AG04449 (cell line): ENCODE data around the gene MTUS2.

Experiments
- CTCF ChIA-PET: fragments of 350-600 bp; formaldehyde crosslinking; extraction: SDS; loops from one replicate; lab custom pipeline; 2021; ENCODE audit warnings: antibody characterized with exemption; lab: Yijun Ruan, JAX
- POLR2A ChIA-PET: fragments of 400-600, 350-600 bp; formaldehyde crosslinking; extraction: SDS; loops from one replicate; lab custom pipeline; 2020; ENCODE audit warnings: antibody characterized with exemption, inconsistent platforms; lab: Yijun Ruan, JAX
- DNase-seq: peaks from one replicate; pipeline ENCODE4 v3.0.0-alpha.2; 2010; ENCODE audit warnings: low read depth, low spot score
- H3K4me3 ChIP-seq: 2 replicates; pipeline ENCODE4 v1.5.1; 2011; ENCODE audit warnings: low read depth, mild to moderate bottlenecking, control low read depth, low read length
- TF ChIP-seq, protein P1 (sequence below): IDR thresholded peaks from one replicate; pipeline ENCODE4 v1.5.1; 2011; ENCODE audit warnings: mild to moderate bottlenecking, moderate library complexity, low read length, control low read depth, inconsistent platforms; ENCODE audit not compliant: insufficient read depth; ENCODE audit errors: missing control alignments

The MTUS2 gene

DNA sequence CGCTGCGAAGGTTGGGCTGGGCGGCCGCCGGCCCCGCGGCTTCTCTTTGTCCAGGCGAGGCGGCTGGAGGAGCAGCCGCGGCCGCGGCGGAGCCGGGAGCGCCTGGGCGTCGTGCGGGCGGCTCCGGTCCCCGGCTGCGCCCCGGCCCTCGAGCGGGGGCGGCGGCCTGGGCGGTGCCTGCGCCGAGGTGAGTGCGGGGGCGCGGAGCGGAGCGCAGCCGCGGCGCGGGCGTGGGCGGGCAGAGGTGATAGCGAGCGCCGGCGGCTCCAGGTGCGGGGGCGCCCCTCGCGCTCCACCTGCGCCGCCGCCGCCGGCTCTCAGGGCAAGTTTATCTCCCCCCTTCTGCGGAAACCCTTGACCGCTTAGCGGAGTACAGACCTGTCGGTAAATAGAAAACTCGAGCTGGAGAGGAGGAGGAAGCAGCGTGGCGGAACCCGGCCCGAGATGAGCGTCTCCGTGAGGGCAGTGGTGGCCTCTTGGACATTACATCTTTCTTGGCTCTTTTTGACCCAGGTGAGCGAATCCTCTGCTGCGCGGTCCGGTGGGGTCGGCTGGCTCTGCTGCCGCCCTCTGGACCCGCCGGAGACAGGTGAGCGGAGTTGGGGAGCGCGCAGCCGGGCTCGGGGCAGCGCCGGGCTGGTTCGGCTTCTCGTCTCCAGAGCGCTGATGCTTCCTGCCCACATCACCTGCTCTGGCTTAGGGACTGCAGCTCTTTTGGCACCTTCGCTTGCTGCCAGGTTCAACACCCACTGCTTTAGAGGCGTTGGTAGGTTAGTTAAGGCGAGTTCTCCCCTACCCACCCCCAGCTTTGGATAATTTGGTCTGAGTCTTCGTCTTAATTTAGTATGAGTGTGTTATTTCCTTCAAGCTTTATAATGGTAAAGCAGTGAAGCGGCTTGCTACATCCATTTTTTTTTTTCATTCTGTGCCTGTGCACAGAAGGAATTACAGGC, at the start of gene MTUS2:
Gene MTUS2 (plus strand): TSS at position 241 of the 953 bp plus-strand sequence.
- DNase-seq = no peak
- H3K4me3 ChIP-seq = peak within 1 kb of the TSS; percentile 35
- CTCF ChIA-PET = interaction anchor here (0.6 to 3.8 kb wide), 8 partner anchors 10 to 548 kb away, joined by 3 to 14 read pairs (median 4); no protein-coding TSS in a partner anchor
- POLR2A ChIA-PET = no interaction called here
- TF ChIP-seq, protein P1, sequence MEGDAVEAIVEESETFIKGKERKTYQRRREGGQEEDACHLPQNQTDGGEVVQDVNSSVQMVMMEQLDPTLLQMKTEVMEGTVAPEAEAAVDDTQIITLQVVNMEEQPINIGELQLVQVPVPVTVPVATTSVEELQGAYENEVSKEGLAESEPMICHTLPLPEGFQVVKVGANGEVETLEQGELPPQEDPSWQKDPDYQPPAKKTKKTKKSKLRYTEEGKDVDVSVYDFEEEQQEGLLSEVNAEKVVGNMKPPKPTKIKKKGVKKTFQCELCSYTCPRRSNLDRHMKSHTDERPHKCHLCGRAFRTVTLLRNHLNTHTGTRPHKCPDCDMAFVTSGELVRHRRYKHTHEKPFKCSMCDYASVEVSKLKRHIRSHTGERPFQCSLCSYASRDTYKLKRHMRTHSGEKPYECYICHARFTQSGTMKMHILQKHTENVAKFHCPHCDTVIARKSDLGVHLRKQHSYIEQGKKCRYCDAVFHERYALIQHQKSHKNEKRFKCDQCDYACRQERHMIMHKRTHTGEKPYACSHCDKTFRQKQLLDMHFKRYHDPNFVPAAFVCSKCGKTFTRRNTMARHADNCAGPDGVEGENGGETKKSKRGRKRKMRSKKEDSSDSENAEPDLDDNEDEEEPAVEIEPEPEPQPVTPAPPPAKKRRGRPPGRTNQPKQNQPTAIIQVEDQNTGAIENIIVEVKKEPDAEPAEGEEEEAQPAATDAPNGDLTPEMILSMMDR = no peak

DNA sequence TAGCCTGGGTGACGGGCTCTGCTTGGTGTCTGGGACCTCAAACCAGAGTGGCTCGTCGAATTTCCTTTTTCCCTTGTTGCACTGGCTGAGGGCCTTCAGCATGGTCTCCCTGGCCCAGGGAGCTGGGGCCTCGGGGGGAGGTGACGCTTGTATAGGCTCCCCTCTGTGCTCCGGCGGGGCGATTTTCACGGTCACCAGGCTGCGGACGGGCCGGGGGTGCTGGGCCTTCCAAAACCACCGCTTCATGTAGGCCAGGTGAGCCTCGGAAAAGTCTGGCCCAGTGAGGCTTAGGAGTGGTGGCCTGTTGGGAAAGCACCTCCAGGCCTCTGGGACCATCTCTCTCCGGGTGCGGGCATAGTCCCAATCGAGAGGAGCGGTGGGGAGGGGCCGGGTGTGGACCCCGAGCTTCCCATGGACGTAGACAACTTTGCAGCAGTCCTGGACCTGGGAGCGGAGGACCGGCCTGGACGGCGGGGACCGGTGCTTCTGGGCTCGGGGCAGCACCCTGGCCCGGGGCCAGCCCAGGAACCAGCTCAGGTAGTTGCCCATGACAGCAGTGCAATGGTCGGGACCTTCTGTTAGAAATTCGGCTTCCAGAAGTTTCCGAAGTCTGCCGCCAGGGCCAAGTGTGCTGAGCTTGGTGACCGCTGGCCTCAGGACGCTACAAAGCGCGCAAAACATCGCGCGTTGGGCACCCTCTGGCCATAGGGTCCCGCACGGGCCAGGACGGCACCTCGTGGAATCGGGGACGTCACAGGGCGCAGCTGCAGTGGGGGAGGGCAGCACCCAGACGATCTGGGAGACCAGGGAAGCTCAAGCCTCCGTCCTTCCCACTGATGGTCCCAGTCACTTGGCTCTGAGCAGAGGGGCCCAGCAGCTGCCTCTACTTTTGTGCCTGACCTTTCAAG, 41.6 kb upstream of the MTUS2 start:
- CTCF ChIA-PET = no interaction called here
- POLR2A ChIA-PET = no interaction called here
- no peak overlapping the region for H3K4me3 ChIP-seq
- no peak for DNase-seq
- TF ChIP-seq, protein P1 = no peak

DNA sequence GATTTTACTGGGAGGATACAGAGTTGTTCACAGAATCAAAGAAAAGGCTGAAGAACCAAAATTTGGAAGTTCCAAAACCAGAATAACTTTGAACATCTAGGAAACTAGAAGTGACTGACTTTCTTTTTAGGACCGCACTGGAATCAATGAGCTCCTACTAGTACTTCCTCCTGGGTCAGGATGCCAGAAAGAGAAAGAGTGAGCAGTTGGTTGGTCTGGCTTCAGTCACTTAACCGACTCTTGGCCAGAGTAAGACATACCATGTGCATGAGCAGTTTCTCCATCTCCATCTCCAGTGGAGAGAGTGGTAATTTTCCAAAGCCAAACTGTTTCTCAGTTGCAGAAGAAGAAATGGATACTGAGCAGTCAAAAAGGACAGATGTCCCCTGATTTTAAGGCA, 27.1 kb upstream of the MTUS2 start:
- no peak overlapping the region for H3K4me3 ChIP-seq
- TF ChIP-seq, protein P1 = no peak
- DNase-seq = peak; percentile 63
- ChIA-PET CTCF (interaction anchor here (1.0 to 8.6 kb wide), 3 partner anchors 29 to 117 kb away, joined by 4 to 203 read pairs (median 4); no protein-coding TSS in a partner anchor), POLR2A (no interaction called here)

DNA sequence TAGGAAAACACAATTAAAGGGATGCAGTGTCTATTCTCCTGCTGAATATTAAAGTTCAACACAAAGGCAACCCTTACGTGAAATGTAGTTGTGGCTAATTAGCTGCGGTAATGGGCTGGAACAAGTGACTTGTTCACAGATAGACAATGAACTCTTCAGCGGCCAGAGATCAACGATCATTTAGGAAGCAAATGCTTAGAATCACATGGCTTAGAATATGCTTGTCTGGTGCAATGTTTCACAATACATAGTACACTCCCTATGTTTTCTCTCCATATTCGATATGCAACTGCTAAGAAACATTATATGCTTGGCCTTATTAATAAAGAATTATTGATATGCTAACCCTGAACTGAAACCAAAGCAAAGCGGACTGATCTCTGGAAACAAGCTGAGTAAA, 25.7 kb upstream of the MTUS2 start:
- DNase-seq = no peak
- TF ChIP-seq, protein P1 = no peak
- ChIA-PET CTCF (interaction anchor here (1.9 to 8.6 kb wide), 3 partner anchors 89 to 118 kb away, joined by 5 to 203 read pairs (median 26); no protein-coding TSS in a partner anchor), POLR2A (no interaction called here)
- H3K4me3 ChIP-seq = no peak overlapping the region

DNA sequence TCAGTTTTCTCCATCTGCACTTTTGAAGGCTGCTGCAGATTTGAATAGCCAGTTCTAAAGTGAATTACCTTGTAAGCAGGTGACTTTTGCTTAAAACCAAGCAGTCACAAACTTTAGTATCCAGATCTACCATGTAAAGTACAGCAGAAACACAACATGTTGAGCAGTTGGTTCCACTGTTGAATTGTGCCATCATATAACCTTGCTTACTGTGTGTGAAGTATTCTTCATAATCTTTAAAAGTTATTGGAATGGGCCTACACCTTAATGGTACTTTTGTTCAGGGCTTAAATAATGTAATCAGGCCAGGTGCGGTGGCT, 23.2 kb upstream of the MTUS2 start:
- no peak overlapping the region for H3K4me3 ChIP-seq
- TF ChIP-seq, protein P1 = no peak
- CTCF ChIA-PET = interaction anchor here (0.7 to 8.6 kb wide), 28 partner anchors 8 to 622 kb away, joined by 3 to 203 read pairs (median 4); partner anchors contain the start of genes POMP and SLC46A3
- POLR2A ChIA-PET = interaction anchor here (0.6 to 1.1 kb wide), 2 partner anchors 13 to 117 kb away, joined by 3 to 4 read pairs; no protein-coding TSS in a partner anchor
- no peak for DNase-seq
